HG03159 (cell line): Measurements from ENCODE around the gene SPDYE3.
"Not testable (repeated sequence)": the region's sequence is repeated elsewhere in the genome, so short reads cannot be mapped to it uniquely, and the experiment has no call there.

Experiments used
- ATAC-seq: cut with Tn5 transposase; IDR thresholded peaks from one replicate; pipeline ENCODE4 v1.9.1; 2021; ENCODE audit warnings: mild to moderate bottlenecking, moderate library complexity; ENCODE audit not compliant: unreplicated experiment

Gene SPDYE3

DNA sequence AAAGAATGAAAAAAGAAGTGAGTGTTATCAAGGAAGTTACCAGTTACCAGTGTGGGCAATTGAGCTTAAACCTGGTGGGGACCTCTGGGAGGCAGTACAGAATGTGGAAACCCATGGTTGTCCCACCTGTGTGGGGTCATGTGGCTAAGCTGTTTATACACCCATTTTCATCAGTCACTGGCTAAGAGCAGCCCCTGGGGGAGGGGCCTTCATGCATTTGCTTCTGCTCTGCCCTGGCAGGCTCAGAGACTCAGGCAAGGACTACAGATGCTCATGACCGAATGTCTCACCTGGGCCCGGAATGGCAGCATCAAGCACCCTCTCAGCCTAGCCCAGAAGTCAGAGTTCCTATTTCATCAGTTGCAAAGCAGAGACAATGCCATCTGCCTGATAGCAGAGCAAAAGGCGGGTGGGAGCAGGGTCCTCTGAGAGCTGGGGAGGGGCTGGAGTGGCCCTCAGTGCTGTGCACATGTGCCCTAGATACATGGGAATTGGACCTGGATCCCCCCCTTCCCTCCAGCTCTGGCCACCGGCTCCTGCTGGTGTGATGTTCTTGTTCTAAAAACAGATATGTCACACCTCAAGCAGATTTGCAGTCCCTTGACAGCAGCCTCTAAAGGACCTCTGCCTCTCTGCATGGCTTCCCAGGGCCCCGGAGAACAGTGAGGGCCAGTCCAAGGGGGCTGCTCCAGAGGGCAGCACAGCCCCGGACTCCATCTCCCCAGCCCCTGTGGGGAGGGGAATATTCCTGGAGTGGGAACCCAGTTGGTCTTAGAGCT is 20.1 kb upstream of the SPDYE3 start:
- not testable (repeated sequence) for ATAC-seq

DNA sequence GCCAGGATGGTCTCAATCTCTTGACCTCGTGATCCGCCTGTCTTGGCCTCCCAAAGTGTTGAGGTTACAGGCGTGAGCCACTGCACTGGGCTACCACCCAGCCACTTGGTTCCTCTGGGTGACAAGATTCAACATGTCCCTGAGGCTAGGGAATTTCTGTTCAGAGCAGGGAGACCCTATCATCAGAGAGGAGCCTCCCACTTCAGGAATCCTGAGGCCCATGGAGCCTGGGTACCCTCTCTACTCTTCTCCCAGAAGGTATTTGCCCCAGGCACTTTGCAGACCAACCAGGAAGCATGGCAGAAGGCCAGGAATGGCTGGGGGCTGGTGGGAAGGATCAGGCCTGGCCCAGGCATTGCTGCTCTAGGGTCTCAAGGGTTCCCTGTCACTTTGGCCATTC is 19.2 kb upstream of the SPDYE3 start:
- ATAC-seq: not testable (repeated sequence)

DNA sequence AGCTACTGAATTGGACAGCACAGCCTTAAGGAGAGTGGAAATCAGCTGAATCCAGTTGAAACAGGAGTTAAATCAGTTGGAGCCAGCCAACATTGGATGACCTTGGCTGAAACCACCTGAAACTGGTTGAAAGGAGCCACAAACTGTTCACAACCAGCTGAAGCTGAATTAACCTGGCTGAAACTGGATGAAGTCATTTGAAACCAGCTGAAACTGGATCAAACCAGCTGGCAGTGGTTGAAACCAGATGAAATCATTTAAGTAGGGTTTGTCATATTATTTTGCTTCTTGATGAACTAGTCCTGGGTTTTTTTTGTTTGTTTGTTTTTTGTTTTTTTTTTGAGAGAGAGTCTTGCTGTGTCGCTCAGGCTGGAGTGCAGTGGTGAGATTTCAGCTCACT is 15.3 kb upstream of the SPDYE3 start:
- not testable (repeated sequence) for ATAC-seq

DNA sequence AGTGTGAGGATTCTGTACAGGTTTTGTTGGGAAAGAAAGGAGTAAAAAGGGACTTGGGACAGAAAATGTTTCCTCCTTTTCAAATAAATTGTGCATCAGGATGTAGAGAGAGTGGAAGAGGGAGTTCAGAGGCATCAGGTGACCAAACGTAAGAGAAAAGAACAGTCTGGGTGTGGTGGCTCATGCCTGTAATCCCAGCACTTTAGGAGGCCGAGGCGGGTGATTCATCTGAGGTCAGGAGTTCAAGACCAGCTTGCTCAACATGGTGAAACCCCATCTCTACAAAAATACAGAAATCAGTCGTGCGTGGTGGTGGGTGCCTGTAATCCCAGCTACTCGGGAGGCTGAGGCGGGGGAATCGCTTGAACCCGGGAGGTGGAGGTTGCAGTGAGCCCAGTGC is 12.2 kb upstream of the SPDYE3 start:
- ATAC-seq: not testable (repeated sequence)

DNA sequence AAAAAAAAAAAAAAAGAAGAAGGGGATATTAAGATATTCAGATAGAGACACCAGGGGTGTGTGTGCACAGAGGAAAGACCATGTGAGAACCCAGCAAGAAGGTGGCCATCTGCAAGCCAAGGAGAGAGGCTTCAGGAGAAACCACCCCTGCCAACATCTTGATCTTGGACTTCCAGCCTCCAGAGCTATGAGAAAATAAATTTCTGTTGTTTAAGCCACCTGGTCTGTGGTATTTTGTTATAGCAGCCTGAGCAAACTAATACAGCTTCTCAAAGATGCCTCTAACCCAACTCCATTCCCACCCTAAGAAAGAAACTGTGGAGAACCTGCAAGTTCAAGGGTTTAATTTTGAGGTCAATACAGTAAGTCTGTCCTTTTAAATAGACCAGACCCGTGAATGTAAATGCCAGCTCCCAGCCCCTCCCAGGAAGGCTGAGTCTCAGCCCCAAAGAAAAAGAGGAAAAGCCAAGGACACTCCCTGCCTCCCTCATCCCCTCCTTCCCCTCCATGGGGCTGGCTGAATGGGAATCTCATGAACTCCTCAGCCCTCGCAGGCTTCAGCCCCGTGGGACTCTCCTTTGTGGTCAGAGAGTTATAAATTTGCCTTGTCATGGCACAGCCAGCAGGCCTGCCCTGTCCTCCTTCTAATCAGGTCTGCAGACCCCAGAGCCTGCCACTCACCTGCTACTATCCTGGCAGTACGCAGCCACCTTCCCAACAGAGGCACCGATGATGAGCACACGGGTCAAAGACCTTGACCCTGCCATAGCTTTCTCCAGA is 9.5 kb upstream of the SPDYE3 start:
- ATAC-seq: not testable (repeated sequence)

DNA sequence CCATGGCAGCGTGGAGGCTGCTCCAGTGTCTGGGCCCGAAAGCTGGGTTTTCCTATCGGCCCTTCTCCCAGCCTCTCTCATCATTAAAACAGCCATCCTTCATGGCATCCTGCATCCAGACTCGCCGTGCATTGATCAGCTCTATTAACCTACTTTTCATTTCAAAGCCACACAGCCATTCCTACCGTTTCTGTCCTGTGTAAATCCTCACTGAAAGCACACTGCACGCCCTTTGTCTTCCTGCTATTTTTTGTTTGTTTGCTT is 8.9 kb upstream of the SPDYE3 start:
- ATAC-seq: not testable (repeated sequence)

DNA sequence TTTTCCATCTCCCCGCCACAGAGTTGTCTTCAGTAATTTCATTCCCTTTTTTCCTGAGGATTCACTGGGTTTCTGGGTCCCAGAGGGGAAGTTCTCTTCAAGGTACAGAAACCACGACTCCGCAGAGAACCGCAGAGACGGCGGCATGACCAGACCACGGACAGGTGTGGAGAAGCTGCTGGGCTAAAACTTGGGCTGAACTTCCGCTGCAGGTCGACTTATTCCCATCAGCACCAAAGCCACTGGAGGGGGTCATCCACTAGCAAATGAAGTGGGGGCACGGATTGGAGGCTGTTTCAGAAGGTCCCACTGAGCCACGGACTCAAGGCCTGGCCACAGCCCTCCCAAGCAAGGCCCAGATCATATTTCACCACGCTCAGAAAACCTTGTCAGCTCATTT is 3.0 kb upstream of the SPDYE3 start:
- ATAC-seq: not testable (repeated sequence)

DNA sequence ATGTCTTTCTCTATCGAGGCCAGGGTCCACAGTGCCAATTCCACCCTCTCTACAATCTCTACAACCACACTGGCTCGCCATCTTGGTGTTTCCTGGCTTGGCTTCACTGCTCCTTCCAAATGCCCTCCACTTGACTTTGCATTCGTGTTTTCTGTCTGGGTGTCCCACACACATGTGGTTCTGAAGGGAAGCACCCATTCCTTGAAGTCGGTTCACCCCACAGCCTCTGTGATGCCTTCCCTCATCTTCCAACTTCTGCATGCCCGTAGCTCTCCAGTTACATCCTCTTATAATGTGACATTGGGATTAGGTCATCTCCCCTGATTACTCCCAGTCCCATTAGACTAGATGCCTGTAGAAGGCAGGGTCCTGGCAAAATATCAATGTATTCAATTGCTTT is 10.8 kb downstream of the SPDYE3 start:
- ATAC-seq: not testable (repeated sequence)

DNA sequence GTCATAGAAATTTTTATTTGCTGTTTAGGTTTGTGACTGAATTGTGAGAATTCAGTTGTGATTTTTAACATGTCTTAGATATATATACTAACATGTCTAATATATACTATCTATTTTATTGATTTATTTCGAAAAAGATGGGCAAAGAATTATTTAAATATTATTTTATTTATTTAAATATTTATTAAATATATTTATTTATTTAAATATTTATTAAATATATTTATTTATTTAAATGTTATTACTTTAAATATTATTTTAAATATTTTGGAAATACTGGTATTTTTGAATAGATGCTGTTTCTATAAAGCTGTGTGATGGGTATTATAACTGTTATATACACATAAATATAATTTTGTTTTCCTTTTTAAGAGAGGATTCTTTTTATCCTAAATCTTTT is 14.1 kb downstream of the SPDYE3 start:
- ATAC-seq: not testable (repeated sequence)

DNA sequence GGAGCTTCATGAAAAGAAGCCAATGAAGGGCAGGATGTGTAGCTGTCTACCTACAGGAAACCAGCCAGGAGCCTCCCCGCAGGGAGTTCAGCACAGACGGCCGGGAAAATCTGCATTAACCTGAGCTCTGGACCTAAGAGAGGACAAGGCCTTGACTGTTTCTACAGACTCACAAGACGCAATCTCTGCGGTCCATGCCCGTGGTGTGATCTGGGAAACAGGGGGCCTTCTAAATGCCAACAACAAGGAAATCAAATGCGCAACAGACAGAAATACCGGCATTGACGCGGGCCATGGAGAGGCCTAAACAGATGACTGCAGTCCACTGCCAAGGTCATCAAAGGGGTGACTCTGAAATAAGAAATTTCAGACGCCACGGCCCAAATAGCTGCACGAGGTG is 16.7 kb downstream of the SPDYE3 start:
- ATAC-seq: not testable (repeated sequence)

DNA sequence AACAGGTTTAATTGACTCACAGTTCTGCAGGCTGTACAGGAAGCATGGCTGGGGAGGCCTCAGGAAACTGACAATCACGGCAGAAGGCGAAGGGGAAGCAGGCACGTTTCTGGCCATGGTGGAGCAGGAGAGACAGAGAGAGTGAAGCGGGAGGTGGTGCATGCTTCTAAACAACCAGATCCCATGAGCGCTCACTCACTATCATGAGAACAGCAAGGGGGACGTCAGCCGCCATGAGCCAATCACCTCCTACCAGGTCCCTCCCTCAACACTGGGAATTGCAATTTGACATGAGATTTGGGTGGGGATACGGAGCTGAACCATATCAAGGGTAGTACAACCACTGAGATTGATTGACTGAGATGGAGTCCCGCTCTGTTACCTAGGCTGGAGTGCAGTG is 18.2 kb downstream of the SPDYE3 start:
- not testable (repeated sequence) for ATAC-seq

DNA sequence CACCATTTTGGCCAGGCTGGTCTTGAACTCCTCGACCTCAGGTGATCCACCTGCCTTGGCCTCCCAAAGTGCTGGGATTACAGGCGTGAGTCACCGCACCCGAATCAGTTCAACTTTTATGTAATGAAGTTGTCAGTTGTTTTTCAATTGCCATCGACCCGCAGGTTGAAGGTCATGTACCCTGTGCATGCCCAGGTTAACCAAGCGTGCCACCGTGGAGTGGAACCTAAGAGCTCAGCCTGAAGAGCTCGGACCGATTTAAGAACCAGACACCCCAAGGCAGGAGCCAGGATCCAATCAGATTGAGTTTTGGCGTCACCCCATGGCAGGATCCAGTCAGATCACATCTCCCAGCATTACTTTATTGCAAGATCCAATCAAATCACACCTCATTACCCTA is 19.4 kb downstream of the SPDYE3 start:
- ATAC-seq: not testable (repeated sequence)

DNA sequence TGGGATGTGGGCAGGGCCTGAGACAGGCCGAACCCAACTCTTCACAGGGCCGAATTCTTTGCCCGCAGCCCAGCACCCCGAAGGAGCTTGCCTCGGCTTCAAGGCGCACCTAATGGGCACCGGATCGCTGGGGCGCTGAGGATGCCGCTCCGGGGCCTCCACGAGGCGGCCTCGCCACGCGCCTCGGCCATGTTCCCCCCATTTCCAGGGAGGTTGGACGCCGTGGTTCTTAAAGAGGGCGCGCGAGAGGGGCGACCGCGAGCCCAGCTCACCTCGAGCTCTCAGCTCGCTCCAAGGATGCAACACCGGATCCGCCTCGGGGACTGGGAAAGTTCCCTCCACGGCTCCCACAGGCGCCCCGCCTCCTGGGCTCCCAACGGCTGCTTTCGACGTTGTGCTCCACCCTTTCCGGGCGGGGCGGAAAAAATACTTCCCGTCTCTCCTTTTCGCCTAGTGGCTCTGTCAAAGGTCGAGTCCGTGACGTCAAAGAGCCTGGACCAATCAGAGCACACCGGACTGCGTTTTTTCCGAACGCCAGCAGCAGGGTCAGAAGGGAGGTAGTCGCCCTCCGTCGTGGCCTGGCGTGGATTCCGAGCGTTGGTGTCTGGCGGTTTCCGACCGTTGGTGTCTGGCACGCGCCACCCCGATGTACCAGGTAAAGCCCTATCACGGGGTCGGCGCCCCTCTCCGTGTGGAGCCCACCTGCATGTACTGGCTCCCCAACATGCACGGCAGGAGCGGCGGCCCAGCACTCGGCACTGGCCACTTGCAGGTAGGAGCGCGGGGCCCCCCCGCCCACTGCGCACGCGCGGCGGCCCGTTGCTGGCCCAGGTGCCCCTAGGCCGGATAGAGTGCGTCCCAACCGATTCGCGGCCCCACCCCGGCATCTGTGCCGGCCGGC is 28.3 kb downstream of the SPDYE3 start:
- ATAC-seq: peak; percentile 94

DNA sequence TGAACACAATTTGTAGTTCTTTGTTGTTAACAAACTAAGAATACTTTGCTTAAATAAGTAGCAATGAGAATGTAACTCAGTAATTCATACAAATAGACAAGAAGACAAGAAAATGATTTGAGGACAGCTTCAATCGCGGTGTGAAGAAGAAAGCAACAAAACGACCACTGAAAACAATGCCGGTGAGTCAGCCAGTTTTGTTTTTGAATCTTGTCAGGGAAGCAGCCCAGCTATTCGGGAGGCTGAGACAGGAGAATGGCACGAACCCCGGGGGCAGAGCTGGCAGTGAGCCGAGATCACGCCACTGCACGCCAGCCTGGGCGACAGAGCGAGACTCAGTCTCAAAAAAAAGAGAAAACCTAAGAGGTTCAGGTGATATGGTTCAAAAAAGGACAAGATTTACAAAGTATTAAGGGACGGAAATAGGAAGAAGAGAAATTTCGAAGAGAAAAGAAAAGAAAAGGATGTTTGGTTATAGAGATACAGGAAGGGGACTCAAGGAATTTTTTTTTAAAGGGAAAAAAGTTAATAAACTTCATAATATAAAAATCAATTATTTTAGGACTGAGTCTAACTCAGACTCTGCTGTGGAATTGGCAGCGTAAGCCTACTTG is 30.7 kb downstream of the SPDYE3 start:
- not testable (repeated sequence) for ATAC-seq

DNA sequence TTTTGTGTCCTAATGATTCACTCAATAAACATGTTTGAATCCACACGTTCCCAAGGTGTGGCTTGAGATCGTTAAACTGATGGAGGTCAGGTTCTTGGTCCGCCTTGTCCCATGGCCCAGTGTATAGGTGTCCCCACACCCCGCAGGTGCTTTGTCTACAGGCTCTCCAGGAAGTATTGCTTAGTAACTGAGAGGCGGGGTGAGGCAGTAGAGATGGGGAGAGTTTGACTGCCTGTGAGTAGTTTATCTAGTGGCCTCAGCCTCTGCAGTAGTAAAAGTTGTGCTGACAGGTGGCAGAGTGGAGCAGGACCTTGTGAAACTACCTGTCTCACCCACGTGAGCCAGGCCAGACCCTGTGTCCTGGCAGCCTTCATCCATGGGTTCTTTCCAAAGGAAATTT is 33.8 kb downstream of the SPDYE3 start:
- not testable (repeated sequence) for ATAC-seq

DNA sequence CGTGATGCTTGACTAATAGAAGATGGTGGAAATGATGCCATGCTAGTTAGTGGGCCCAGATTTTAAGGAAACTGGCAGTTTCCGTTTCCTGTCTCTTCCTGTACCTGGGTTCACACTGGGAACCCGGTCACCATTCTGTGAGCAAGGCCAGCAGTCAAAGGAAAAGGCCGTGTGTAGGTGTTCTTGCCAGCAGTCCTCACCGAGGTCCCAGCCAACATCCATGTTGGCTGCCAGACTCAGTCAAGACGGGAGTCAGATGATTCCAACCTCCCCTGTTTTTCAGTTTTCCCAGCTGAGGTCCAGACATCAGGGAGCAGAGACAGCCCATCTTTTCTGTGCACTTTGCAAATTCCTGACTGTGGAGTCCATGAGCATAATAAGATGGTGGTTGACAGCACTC is 35.3 kb downstream of the SPDYE3 start:
- no peak for ATAC-seq

DNA sequence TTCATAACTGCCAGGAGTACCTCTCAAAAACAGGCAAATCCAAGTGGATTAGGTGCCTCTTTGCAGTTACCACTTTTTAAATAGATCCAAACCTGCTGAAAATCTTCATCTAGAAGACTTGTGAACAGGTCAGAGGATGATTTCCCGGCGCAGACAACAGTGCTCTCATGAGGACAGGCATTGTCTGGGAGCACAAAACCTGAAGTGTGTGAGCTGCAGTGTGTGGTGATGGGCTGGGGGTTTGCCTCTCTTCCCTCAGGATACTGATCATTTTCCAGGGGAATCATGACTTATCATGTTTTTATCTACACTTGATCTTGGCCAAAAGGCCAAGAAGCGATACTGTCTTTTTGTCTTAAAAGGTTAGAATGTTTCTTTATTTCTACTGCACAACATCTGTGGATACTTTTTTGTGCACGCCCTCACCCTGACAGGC is 36.6 kb downstream of the SPDYE3 start:
- peak; percentile 9 for ATAC-seq

DNA sequence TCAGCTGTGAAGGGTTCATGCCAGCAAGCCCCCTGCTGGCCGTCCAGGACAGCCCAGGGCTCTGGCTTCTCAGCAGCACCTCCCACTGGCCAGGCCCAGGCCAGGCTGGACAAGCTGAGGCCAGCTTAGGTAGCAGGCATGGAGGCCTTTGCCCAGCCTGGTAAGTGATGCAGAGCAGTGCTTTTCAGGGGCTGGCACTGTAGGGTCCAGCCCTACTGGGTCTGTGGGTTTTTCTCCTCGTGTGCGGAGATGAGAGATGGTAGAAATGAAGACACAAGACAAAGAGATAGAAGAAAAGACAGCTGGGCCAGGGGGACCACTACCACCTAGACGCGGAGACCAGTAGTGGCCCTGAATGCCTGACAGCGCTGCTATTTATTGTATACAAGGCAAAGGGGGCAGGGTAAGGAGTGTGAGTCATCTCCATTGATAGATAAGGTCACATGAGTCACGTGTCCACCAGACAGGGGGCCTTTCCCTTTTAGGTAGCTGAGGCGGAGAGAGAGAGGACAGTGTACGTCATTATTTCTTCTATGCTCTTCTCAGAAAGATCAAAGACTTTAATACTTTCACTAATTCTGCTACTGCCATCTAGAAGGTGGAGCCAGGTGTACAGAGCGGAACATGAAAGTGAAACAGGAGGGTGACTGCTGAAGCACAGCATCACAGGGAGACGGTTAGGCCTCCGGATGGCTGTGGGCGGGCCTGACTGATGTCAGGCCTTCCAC is 37.2 kb downstream of the SPDYE3 start:
- ATAC-seq: peak; percentile 72

DNA sequence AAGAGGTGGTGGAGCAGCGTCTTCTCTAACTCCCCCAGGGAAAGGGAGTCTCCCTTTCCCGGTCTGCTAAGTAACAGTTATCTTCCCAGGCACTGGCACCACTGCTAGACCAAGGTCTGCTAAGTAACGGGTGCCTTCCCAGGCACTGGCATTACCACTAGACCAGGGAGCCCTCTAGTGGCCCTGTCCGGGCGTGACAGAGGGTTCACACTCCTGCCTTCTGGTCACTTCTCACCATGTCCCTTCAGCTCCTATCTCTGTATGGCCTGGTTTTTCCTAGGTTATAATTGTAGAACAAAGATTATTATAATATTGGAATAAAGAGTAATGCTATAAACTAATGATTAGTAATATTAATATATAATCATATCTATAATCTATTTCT is 37.8 kb downstream of the SPDYE3 start:
- ATAC-seq: peak; percentile 31

DNA sequence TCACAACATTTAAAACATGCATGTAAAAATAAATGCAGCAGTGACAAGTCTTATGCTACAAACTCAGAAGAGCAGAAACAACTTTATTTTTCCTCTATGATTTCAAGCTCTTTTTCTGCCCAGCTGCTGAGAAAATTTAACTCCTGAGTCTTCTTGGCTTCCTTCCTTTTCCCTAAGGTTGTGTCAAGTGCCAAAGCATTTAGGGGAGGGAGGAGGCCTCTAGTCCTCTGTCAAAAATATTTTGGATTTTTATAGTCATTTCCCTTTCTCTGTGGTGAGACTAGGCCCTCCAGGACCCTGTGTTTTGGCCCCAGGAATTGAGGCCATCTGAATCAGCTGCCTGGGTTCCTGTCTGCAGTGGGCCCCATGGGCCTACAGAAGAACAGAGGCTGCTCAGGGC is 39.4 kb downstream of the SPDYE3 start:
- ATAC-seq: no peak
